H9 (cell line): ENCODE data around the gene MEGF8. TPM values are rescaled to one million over a fixed set of nuclear protein-coding genes. Genes with fewer than 3 reads are reported as not detected.

Experiments used
- DNase-seq: peaks from one replicate; pipeline ENCODE4 v3.0.0-alpha.2; 2017
- H2AFZ ChIP-seq: one replicate; pipeline ENCODE4 v1.6.1; 2013; ENCODE audit warnings: mild to moderate bottlenecking, low read length, control low read depth, moderate library complexity
- H2AK5ac ChIP-seq: 2 replicates; pipeline ENCODE4 v1.6.1; 2013; ENCODE audit warnings: low read length, control low read depth, mixed read lengths; ENCODE audit not compliant: insufficient read length
- H2BK120ac ChIP-seq: one replicate; pipeline ENCODE4 v1.6.1; 2013; ENCODE audit warnings: low read depth, mild to moderate bottlenecking, low read length, control low read depth, inconsistent platforms; ENCODE audit not compliant: poor library complexity, severe bottlenecking
- H2BK12ac ChIP-seq: 2 replicates; pipeline ENCODE4 v1.6.1; 2013; ENCODE audit warnings: low read length, control low read depth, mixed read lengths, low read depth; ENCODE audit not compliant: insufficient read length
- H2BK15ac ChIP-seq: 2 replicates; pipeline ENCODE4 v1.6.1; 2013; ENCODE audit warnings: low read depth, low read length, control low read depth
- H2BK20ac ChIP-seq: one replicate; pipeline ENCODE4 v1.6.1; 2013; ENCODE audit warnings: low read depth, mild to moderate bottlenecking, low read length, control low read depth, inconsistent platforms; ENCODE audit not compliant: poor library complexity, severe bottlenecking
- H2BK5ac ChIP-seq: 2 replicates; pipeline ENCODE4 v1.6.1; 2013; ENCODE audit warnings: low read length, control low read depth, mixed read lengths; ENCODE audit not compliant: insufficient read length
- H3K14ac ChIP-seq: 2 replicates; pipeline ENCODE4 v1.6.1; 2013; ENCODE audit warnings: low read length, control low read depth; ENCODE audit not compliant: insufficient read depth
- H3K18ac ChIP-seq: 2 replicates; pipeline ENCODE4 v1.6.1; 2013; ENCODE audit warnings: low read depth, mild to moderate bottlenecking, mixed read lengths, low read length, control low read depth; ENCODE audit not compliant: insufficient read length
- H3K23ac ChIP-seq: 2 replicates; pipeline ENCODE4 v1.6.1; 2013; ENCODE audit warnings: low read length, control low read depth, mixed read lengths, low read depth; ENCODE audit not compliant: insufficient read length
- H3K23me2 ChIP-seq: 2 replicates; pipeline ENCODE4 v1.6.1; 2013; ENCODE audit warnings: low read depth, mild to moderate bottlenecking, mixed read lengths, low read length, control low read depth; ENCODE audit not compliant: insufficient read length, poor library complexity, severe bottlenecking
- H3K27ac ChIP-seq: 2 replicates; pipeline ENCODE4 v1.5.1; 2013; ENCODE audit warnings: low read length, control low read depth, mixed read lengths, low read depth; ENCODE audit not compliant: insufficient read length
- H3K27me3 ChIP-seq: 2 replicates; pipeline ENCODE4 v1.6.1; 2013; ENCODE audit warnings: low read length, control low read depth, inconsistent platforms; ENCODE audit not compliant: insufficient read depth
- H3K4ac ChIP-seq: 2 replicates; pipeline ENCODE4 v1.6.1; 2013; ENCODE audit warnings: low read depth, mild to moderate bottlenecking, control low read depth, inconsistent platforms, low read length, moderate library complexity
- H3K4me1 ChIP-seq: 2 replicates; pipeline ENCODE4 v1.6.1; 2013; ENCODE audit warnings: low read length, control low read depth, inconsistent platforms; ENCODE audit not compliant: insufficient read depth
- H3K4me2 ChIP-seq: 2 replicates; pipeline ENCODE4 v1.6.1; 2013; ENCODE audit warnings: low read length, control low read depth, mixed read lengths; ENCODE audit not compliant: insufficient read length, insufficient read depth
- H3K56ac ChIP-seq: 2 replicates; pipeline ENCODE4 v1.6.1; 2013; ENCODE audit warnings: low read depth, mild to moderate bottlenecking, mixed read lengths, low read length, control low read depth; ENCODE audit not compliant: insufficient read length
- H3K79me1 ChIP-seq: 2 replicates; pipeline ENCODE4 v1.6.1; 2013; ENCODE audit warnings: low read depth, mild to moderate bottlenecking, moderate library complexity, low read length, control low read depth, inconsistent platforms; ENCODE audit not compliant: insufficient read depth, poor library complexity, severe bottlenecking
- H3K79me2 ChIP-seq: 2 replicates; pipeline ENCODE4 v1.6.1; 2013; ENCODE audit warnings: low read length, control low read depth, inconsistent platforms; ENCODE audit not compliant: insufficient read depth
- H3K9ac ChIP-seq: 2 replicates; pipeline ENCODE4 v1.6.1; 2013; ENCODE audit warnings: low read length, control low read depth, mixed read lengths; ENCODE audit not compliant: insufficient read length; ENCODE audit errors: extremely low read depth
- H3K9me3 ChIP-seq: one replicate; pipeline ENCODE4 v1.6.1; 2013; ENCODE audit warnings: low read depth, low read length, inconsistent platforms; ENCODE audit not compliant: control insufficient read depth
- H3T11ph ChIP-seq: one replicate; pipeline ENCODE4 v1.6.1; 2013; ENCODE audit warnings: mild to moderate bottlenecking, low read length, control low read depth, inconsistent platforms
- H4K20me1 ChIP-seq: one replicate; pipeline ENCODE4 v1.6.1; 2013; ENCODE audit not compliant: control insufficient read depth, insufficient read length, insufficient read depth
- H4K5ac ChIP-seq: 2 replicates; pipeline ENCODE4 v1.6.1; 2013; ENCODE audit warnings: low read depth, mild to moderate bottlenecking, mixed read lengths, low read length, control low read depth; ENCODE audit not compliant: insufficient read length
- H4K8ac ChIP-seq: replicated peaks from 2 replicates; pipeline ENCODE4 v1.6.1; 2013; ENCODE audit warnings: low read length, control low read depth, mixed read lengths, low read depth; ENCODE audit not compliant: insufficient read length
- H4K91ac ChIP-seq: 2 replicates; pipeline ENCODE4 v1.6.1; 2013; ENCODE audit warnings: low read depth, mild to moderate bottlenecking, moderate library complexity, mixed read lengths, low read length, control low read depth; ENCODE audit not compliant: insufficient read length
- H3K27ac Mint-ChIP-seq, 3 experiments: 2 replicates in 2 of 3; 3 replicates in 1 of 3; pipeline ENCODE4 v1.8.0; 2020 to 2021; ENCODE audit warnings: mixed read lengths in 3 of 3, mild to moderate bottlenecking in 1 of 3, moderate library complexity in 1 of 3
- H3K27me3 Mint-ChIP-seq: 2 replicates; pipeline ENCODE4 v1.8.0; 2021; ENCODE audit warnings: low read depth, mild to moderate bottlenecking, moderate library complexity, mixed read lengths
- H3K36me3 Mint-ChIP-seq, 3 experiments: 2 replicates in 2 of 3; 3 replicates in 1 of 3; pipeline ENCODE4 v1.8.0; 2020 to 2021; ENCODE audit warnings: low read depth in 3 of 3, mixed read lengths in 3 of 3; ENCODE audit not compliant: insufficient read depth in 1 of 3
- H3K4me1 Mint-ChIP-seq, 2 experiments: 2 replicates each; pipeline ENCODE4 v1.8.0; 2020; ENCODE audit warnings: mixed read lengths in 2 of 2
- H3K4me3 Mint-ChIP-seq, 2 experiments: 2 replicates in 1 of 2; 3 replicates in 1 of 2; pipeline ENCODE4 v1.8.0; 2020 to 2021; ENCODE audit warnings: mild to moderate bottlenecking in 2 of 2, mixed read lengths in 2 of 2, moderate library complexity in 1 of 2
- H3K9me3 Mint-ChIP-seq, 2 experiments: 2 replicates in 1 of 2; 3 replicates in 1 of 2; pipeline ENCODE4 v1.8.0; 2020; ENCODE audit warnings: mild to moderate bottlenecking in 2 of 2, mixed read lengths in 2 of 2, moderate library complexity in 1 of 2
- CTCF ChIP-seq: fragments of 200-600 bp; sonication (generic); conservative IDR thresholded peaks from 3 replicates; pipeline ENCODE4 v1.8.0; 2021; ENCODE audit warnings: antibody characterized with exemption, mild to moderate bottlenecking
- WGBS: extraction: QIAGEN DNeasy Blood & Tissue Kit; methylation state at CpG from one replicate; pipeline ENCODE4 v1.1.7; 2013; ENCODE audit warnings: missing lambda C conversion rate, low lambda C conversion rate, mixed read lengths; ENCODE audit not compliant: insufficient read length; ENCODE audit errors: extremely low coverage; 5-methylcytosine and 5-hydroxymethylcytosine counted together
- total RNA-seq: library from RNA; stranded (reverse); gene quantifications from 2 replicates; pipeline ENCODE4 v1.2.1, GENCODE V29; 2021

Gene MEGF8
- total RNA-seq, 1 experiment from 2014 or later: 28.4 TPM

- Mint-ChIP-seq H3K4me3 (no peak overlapping the region), H3K9me3 (no peaks in the 10 kb centered on the region), H3K27ac (peak overlapping the region in 1 of 3 experiments; percentile 54; a peak in 1 of 7 replicates), H3K36me3 (peaks cover 18 to 46% (median 44%) of the 10 kb centered on the region in 3 experiments), H3K27me3 (no peaks in the 10 kb centered on the region; the same call in 1 of the 2 replicates), H3K4me1 (peaks cover 19 to 39% of the 10 kb centered on the region in 2 experiments)
- DNase-seq: peak; percentile 33
- peaks cover 7% of the 10 kb centered on the region; the same call in 1 of the 2 replicates for H3K4me1 ChIP-seq
- no peak overlapping the region for H3K23ac ChIP-seq
- H3K27me3 ChIP-seq: no peaks in the 10 kb centered on the region
- no peak overlapping the region for H2AK5ac ChIP-seq
- H3K79me1 ChIP-seq: peaks cover 11% of the 10 kb centered on the region
- H3K79me2 ChIP-seq: peaks cover 3% of the 10 kb centered on the region; the same call in 1 of the 2 replicates
- H2BK5ac ChIP-seq: no peak overlapping the region
- no peak for TF ChIP-seq CTCF
- H3K14ac ChIP-seq: no peak overlapping the region
- H2BK12ac ChIP-seq: no peak overlapping the region
- H4K20me1 ChIP-seq: peaks cover 3% of the 10 kb centered on the region
- no peak overlapping the region for H3K27ac ChIP-seq
- H3T11ph ChIP-seq: no peak overlapping the region
- H3K9me3 ChIP-seq: no peaks in the 10 kb centered on the region
- no peak overlapping the region for H4K5ac ChIP-seq
- H2BK15ac ChIP-seq: no peak overlapping the region
- H2BK120ac ChIP-seq: no peak overlapping the region
- H4K8ac ChIP-seq: no peak overlapping the region
- no peak overlapping the region for H3K4me2 ChIP-seq
- H3K18ac ChIP-seq: no peak overlapping the region
- no peak overlapping the region for H4K91ac ChIP-seq
- H2AFZ ChIP-seq: no peak overlapping the region
- H3K4ac ChIP-seq: no peak overlapping the region
- H3K9ac ChIP-seq: no peak overlapping the region
- WGBS: no CpG with 5 or more reads among the region's 30 CpGs
- no peak overlapping the region for H3K56ac ChIP-seq
- no peak overlapping the region for H2BK20ac ChIP-seq
- H3K23me2 ChIP-seq: peaks cover 11% of the 10 kb centered on the region
Measured at GRCh38 chr19:42287017-42287826, 38.2 kb upstream of the MEGF8 start.
